NCI-H446 treated with DMSO at 0.1 percent for 48 hours (cell line): Measurements from ENCODE around the gene PRDM15.
"Not testable (repeated sequence)": the region's sequence is repeated elsewhere in the genome, so short reads cannot be mapped to it uniquely, and the experiment has no call there.

Experiments used
- DNase-seq: peaks from one replicate; lab custom pipeline; 2025; lab: John Stamatoyannopoulos, UW

The PRDM15 gene

DNA sequence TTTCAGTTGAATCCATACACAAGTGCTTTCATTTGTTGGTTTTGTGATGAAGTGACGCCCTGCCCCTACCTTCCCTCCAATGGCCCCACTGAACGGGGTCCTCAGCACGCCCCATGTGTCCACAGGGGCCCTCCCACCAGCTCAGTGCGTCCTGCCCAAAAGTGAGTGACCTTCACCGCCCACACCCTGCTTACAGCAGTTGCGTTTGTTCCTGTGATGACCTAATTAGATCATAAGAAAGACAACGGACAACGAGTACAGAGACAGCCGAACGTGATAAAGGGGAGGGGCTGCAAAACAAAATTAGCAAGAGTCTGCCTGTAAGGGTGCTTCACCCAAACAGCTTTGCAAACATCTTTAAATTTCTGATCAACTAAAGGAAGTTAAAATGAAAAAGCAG is 74.1 kb downstream of the PRDM15 start:
- DNase-seq = no peak

DNA sequence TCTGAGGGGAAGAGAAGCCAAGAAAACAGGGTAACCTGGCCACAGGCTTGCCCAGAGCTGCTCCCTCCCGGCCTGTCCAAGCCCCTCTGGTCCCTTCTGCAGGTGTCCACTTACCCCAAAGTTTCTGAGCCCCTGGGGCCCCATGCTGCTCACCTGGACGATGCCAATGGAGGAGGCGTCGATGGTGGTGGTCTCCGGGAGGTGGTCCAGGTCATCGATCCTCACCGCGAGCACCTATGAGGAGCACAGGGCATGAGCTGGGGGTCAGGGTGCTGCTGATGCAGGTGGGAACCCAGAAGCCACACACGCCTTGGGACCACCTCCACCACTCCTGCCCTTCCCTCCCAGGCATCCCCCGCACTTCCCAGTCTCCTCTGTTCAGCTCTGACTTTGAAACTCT is 74.8 kb downstream of the PRDM15 start:
- DNase-seq = no peak

GRCh38 chr21:41803316-41803715 is 75.8 kb downstream of the PRDM15 start:
- no peak for DNase-seq

DNA sequence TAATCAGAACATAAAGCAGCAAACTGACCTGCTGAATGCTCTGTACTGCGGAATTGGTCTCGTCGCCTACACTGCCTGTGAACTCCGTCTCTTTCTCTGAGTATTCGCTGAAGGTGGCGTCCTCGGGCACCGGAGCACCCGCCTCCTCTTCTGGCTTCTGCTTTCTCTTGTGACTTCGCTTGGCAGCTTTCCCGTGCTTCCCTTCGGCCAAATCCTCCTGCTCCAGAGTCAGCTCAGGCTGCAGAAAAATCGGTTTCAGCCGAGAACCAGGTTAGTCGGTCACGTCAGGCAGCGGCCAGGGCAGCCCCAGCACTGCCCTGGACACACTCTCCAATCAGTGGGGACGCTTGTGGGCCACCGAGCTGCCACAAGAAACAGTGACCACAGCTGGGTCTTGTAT is 76.5 kb downstream of the PRDM15 start:
- DNase-seq = no peak

- DNase-seq = no peak
Measured at GRCh38 chr21:41802198-41802584, 77.0 kb downstream of the PRDM15 start.

DNA sequence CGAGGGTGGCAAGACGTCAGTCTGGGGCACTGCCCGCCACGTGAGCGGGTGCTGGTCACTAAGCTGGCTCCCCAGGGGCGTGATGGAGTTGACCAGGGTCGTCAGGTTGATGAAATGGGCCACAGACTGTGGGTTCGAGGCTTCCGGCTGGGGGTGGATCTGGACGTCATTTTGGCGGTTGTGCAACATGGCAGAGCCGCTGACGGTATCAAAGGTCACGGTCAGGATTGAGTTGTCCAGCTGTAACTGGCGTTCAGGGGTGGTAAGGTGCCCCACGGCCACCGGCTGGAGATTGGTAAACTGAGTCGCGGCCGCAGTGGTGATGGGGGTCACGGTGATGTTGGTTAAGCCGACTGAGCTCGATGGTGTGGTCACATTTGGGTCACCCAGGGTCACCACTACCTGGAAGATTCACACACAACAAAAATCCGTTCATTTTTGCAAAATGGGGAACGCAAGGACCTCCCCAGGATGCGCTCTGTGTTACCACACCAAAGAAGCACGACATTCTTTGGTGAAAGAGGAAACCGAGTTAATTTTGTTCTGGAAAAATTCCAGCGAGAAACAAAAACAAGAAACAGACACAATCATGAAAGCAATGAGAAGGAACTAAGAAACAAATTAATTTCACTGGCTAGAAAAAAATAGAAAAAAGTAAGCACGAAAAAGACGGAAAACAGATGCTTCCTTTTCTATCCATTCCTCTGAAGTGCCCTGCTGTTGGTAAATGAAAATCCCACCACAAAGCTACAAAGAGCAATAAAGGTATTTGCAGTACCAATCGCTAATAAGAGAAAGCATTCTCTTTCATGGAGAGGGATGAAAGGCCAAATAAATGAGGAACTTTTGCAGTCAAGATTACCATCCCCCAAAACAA is 77.6 kb downstream of the PRDM15 start:
- DNase-seq = no peak

GRCh38 chr21:41800425-41801320 is 78.5 kb downstream of the PRDM15 start:
- no peak for DNase-seq

- no peak for DNase-seq
Measured at GRCh38 chr21:41799763-41800162, 79.4 kb downstream of the PRDM15 start.

DNA sequence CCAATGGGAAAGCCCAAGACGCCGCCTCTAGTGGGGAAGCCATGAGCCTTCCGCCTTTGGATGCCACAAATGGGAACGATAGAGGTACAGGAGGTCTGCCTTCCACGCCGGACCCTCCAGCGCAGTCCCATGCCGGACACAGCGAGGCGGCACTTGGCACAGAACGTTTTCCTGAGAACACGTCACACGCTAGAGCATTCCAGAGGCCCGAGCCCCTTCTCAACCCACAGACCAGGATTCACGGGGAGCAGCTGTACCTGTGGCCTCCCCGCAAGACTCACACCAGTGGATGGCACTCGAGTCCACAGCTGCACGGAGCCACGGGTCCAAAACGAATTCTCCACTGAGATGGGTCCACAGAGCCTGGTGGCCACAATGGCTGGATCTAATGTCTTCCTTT is 80.8 kb downstream of the PRDM15 start:
- no peak for DNase-seq

DNA sequence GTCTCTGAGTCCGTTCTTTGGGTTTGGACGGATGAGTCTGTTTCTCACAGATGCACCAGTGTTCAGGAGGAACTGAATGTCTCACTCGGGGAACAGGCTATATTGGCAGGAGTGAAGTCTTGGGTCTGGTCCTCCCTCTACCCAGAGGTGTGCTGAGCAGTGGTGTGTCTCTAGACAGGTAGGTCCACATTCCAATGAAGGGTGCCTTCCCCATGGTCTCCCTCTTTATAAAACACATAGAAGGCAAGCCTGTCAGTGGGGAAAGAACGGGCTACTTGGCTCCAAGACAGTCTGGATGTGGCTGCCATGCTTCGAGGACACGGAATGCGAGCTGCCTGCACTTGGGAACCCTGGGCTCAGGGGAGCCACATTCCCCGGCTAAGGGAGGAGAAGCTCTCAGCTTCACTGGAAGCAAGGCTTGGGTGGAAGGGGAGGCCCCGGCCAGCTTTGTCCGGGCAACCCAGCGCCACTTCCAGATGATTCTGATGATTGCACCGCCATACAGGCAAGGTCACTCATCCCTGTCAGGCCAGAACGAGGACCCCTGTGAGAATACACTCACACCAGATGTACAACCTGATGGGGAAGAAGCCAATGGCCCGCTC is 82.6 kb downstream of the PRDM15 start:
- DNase-seq = no peak

DNA sequence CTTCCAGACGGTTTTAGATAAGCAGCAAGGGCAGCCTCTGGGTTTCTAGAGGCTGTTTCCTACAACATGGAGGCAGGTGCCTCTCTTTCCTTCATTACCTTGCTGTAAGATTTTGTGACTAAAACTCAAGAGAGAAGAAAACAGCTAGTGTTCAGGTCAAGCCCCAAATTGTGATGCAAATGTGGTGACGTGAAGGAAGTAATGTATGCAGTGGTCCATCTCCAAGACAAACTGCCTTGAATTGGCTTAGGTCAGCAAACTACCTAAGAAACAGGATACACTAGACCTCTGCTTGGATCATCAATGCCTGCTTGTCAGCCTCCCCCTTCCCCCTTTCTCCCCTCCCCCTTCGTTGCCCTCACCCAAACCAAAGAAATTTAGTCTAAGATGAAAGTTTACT is 83.4 kb downstream of the PRDM15 start:
- DNase-seq = no peak

GRCh38 chr21:41794600-41794999 is 84.5 kb downstream of the PRDM15 start:
- no peak for DNase-seq

GRCh38 chr21:41792711-41793110 is 86.4 kb downstream of the PRDM15 start:
- no peak for DNase-seq

DNA sequence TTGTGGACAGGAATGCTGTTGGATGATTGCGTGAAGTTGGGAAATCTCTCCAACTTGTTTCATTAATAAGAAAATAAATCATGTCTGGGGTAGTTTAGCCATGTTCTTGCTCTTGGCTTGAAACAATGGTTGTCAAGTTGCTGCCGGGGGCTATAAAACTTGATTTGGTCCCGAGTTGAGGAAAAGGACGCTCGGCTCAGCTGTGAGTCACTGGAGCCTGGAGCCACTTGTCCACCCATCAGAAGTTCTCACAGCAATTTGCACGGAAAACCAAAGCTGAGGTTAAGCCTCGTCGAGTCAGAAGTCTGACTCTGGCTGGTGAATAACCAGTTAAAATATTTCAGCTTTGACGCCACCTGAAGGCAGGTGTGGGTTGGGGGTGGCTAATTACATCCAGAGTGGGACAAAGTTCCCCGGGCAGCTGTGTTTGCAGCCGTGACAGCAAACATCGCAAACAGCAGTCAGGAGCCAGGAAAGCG is 92.6 kb downstream of the PRDM15 start:
- DNase-seq = no peak

DNA sequence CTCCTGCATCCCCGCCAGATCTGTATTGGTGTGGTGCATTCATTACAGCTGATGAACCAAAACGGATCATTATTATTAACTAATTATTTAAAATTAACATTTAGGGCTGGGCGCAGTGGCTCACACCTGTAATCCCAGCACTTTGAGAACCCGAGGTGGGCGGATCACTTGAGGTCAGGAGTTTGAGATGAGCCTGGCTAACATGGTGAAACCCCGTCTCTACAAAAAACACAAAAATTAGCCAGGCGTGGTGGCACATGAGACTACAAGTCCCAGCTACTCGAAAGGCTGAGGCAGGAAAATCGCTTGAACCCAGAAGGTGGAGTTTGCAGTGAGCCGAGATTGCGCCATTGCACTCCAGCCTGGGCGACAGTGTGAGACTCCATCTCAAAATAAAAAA is 93.9 kb downstream of the PRDM15 start:
- DNase-seq = not testable (repeated sequence)

- no peak for DNase-seq
Measured at GRCh38 chr21:41784456-41785102, 94.6 kb downstream of the PRDM15 start.

GRCh38 chr21:41783476-41784180 is 95.5 kb downstream of the PRDM15 start:
- DNase-seq = no peak

DNA sequence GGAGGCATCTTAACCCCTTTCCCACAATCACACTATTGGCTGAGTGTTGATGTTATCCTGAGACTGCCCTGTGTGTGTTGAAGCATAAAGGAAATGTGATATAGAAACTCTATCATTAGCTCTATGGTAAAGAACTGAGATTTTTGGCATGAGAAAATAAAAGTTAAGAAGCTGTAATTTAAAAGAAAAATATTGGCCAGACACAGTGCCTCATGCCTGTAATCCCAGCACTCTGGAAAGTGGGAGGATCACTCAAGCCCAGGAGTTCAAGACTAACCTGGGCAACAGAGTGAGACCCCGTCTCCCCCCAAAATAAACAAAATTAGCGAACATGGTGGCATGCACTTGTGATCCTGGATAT is 98.1 kb downstream of the PRDM15 start:
- DNase-seq = no peak

GRCh38 chr21:41780337-41781049 is 98.7 kb downstream of the PRDM15 start:
- DNase-seq = no peak

DNA sequence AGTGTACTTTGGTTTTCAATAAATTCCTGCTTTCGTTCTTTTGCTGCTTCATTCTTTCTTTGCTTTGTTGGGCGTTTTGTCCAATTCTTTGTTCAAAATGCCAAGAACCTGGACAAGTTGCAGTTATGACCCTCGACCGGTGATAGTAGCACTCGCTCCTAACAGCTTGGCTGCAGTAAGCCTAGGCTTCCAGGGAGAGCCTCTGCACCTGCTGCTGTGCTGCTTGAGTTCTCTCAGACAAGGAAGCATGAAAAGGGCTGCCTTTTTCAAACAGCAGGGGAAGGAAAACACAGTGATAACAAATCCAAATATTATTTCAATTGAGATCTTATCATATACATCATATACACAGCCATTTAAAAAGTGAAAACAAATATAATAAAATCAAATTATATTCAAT is 99.5 kb downstream of the PRDM15 start:
- DNase-seq = no peak
